ENCODE data around the gene ANKRD52.
"Not testable (repeated sequence)": the region's sequence is repeated elsewhere in the genome, so short reads cannot be mapped to it uniquely, and the experiment has no call there.

The ANKRD52 gene

GRCh38 chr12:56202366-56202765, 55.8 kb downstream of the ANKRD52 start:
- WGBS, 2 donors (ENCODE audit: extremely low coverage in 2 of 2, insufficient read length in 2 of 2, insufficient replicate concordance in 1 of 2): no CpG with 5 or more reads among the region's 1 CpG
- no peak overlapping the region for H3K14ac ChIP-seq (ENCODE audit: low read length)

GRCh38 chr12:56198836-56199235, 59.3 kb downstream of the ANKRD52 start:
- Histone ChIP-seq H3K14ac (ENCODE audit: low read length) (no peak overlapping the region), H3K23ac (ENCODE audit: low read depth, low read length, poor library complexity) (no peak overlapping the region), H3K36me3 (replicated peaks in 1 of 2; ENCODE audit: control insufficient read depth in 2 of 2, insufficient read depth in 2 of 2, low read length in 2 of 2) (no peaks in the 10 kb centered on the region), H2BK5ac (ENCODE audit: low read length) (no peak overlapping the region), H4K8ac (ENCODE audit: low read depth, low read length) (no peak overlapping the region), H2AK5ac (ENCODE audit: low read depth, low read length) (no peak overlapping the region), H4K91ac (ENCODE audit: low read depth, low read length, poor library complexity) (no peak overlapping the region), H3K18ac (ENCODE audit: low read length) (no peak overlapping the region), H3K27me3 (ENCODE audit: control insufficient read depth in 3 of 3, insufficient read depth in 3 of 3, low read depth in 1 of 3, low read length in 3 of 3) (no peaks in the 10 kb centered on the region), H3K27ac (replicated peaks; ENCODE audit: low read length) (no peak overlapping the region), H3K4me1 (ENCODE audit: control insufficient read depth in 2 of 2, insufficient read depth in 1 of 2, low read depth in 1 of 2, low read length in 2 of 2) (no peaks in the 10 kb centered on the region), H3K9me3 (replicated peaks in 1 of 2; ENCODE audit: control insufficient read depth in 2 of 2, insufficient read depth in 1 of 2, low read depth in 1 of 2, low read length in 2 of 2) (no peaks in the 10 kb centered on the region), H2AFZ (ENCODE audit: low read length) (no peak overlapping the region), H2BK15ac (ENCODE audit: low read length) (no peak overlapping the region), H2BK12ac (ENCODE audit: low read length) (no peak overlapping the region), H3K9ac (ENCODE audit: low read depth, low read length, poor library complexity) (no peak overlapping the region), H3K4me3 (ENCODE audit: low read length in 2 of 2) (no peak overlapping the region), H3K4me2 (ENCODE audit: insufficient read depth, low read length, poor library complexity, severe bottlenecking) (no peak overlapping the region), H3K4ac (ENCODE audit: low read length) (no peak overlapping the region), H2BK120ac (ENCODE audit: low read depth, low read length) (no peak overlapping the region), H3K79me1 (ENCODE audit: low read depth, low read length) (no peaks in the 10 kb centered on the region)
- DNase-seq (ENCODE audit: low spot score): no peak
- no CpG with 5 or more reads among the region's 1 CpG for WGBS, 2 donors (ENCODE audit: extremely low coverage in 2 of 2, insufficient read length in 2 of 2, insufficient replicate concordance in 1 of 2)

More at GRCh38 chr12:56202366-56202765, 55.8 kb downstream of the ANKRD52 start:
- Histone ChIP-seq H2AK5ac (ENCODE audit: low read depth, low read length) (no peak overlapping the region), H3K79me1 (ENCODE audit: low read depth, low read length) (no peaks in the 10 kb centered on the region), H3K27ac (replicated peaks; ENCODE audit: low read length) (no peak overlapping the region), H3K9ac (ENCODE audit: low read depth, low read length, poor library complexity) (no peak overlapping the region), H2AFZ (ENCODE audit: low read length) (no peak overlapping the region), H2BK120ac (ENCODE audit: low read depth, low read length) (no peak overlapping the region), H3K4ac (ENCODE audit: low read length) (no peak overlapping the region), H4K8ac (ENCODE audit: low read depth, low read length) (no peak overlapping the region), H3K23ac (ENCODE audit: low read depth, low read length, poor library complexity) (no peak overlapping the region), H4K91ac (ENCODE audit: low read depth, low read length, poor library complexity) (no peak overlapping the region), H2BK12ac (ENCODE audit: low read length) (no peak overlapping the region), H3K4me3 (ENCODE audit: low read length in 2 of 2) (no peak overlapping the region), H2BK5ac (ENCODE audit: low read length) (no peak overlapping the region), H3K27me3 (ENCODE audit: control insufficient read depth in 3 of 3, insufficient read depth in 3 of 3, low read depth in 1 of 3, low read length in 3 of 3) (no peaks in the 10 kb centered on the region), H3K36me3 (replicated peaks in 1 of 2; ENCODE audit: control insufficient read depth in 2 of 2, insufficient read depth in 2 of 2, low read length in 2 of 2) (peaks cover 18 to 32% of the 10 kb centered on the region in 2 donors), H3K4me2 (ENCODE audit: insufficient read depth, low read length, poor library complexity, severe bottlenecking) (no peak overlapping the region), H3K4me1 (ENCODE audit: control insufficient read depth in 2 of 2, insufficient read depth in 1 of 2, low read depth in 1 of 2, low read length in 2 of 2) (no peaks in the 10 kb centered on the region), H3K9me3 (replicated peaks in 1 of 2; ENCODE audit: control insufficient read depth in 2 of 2, insufficient read depth in 1 of 2, low read depth in 1 of 2, low read length in 2 of 2) (no peaks in the 10 kb centered on the region), H2BK15ac (ENCODE audit: low read length) (no peak overlapping the region), H3K18ac (ENCODE audit: low read length) (no peak overlapping the region)
- no peak for DNase-seq (ENCODE audit: low spot score)

- H2BK120ac ChIP-seq (ENCODE audit: low read depth, low read length): no peak overlapping the region
- H3K27me3 ChIP-seq (ENCODE audit: control insufficient read depth in 3 of 3, insufficient read depth in 3 of 3, low read depth in 1 of 3, low read length in 3 of 3): no peaks in the 10 kb centered on the region
- WGBS, 2 donors (ENCODE audit: extremely low coverage in 2 of 2, insufficient read length in 2 of 2, insufficient replicate concordance in 1 of 2): no CpG with 5 or more reads among the region's 9 CpGs
Measured at GRCh38 chr12:56197921-56198635, 60.1 kb downstream of the ANKRD52 start.

GRCh38 chr12:56196818-56197550, 61.2 kb downstream of the ANKRD52 start:
- not testable (repeated sequence) for H2AFZ ChIP-seq (ENCODE audit: low read length); H4K91ac ChIP-seq (ENCODE audit: low read depth, low read length, poor library complexity); H3K4me3 ChIP-seq (ENCODE audit: low read length in 2 of 2); H3K4me2 ChIP-seq (ENCODE audit: insufficient read depth, low read length, poor library complexity, severe bottlenecking); H3K18ac ChIP-seq (ENCODE audit: low read length); H3K9ac ChIP-seq (ENCODE audit: low read depth, low read length, poor library complexity); H2BK120ac ChIP-seq (ENCODE audit: low read depth, low read length); H3K4me1 ChIP-seq (ENCODE audit: control insufficient read depth in 2 of 2, insufficient read depth in 1 of 2, low read depth in 1 of 2, low read length in 2 of 2); H3K9me3 ChIP-seq (replicated peaks in 1 of 2; ENCODE audit: control insufficient read depth in 2 of 2, insufficient read depth in 1 of 2, low read depth in 1 of 2, low read length in 2 of 2); H3K27me3 ChIP-seq (ENCODE audit: control insufficient read depth in 3 of 3, insufficient read depth in 3 of 3, low read depth in 1 of 3, low read length in 3 of 3); H4K8ac ChIP-seq (ENCODE audit: low read depth, low read length); H3K27ac ChIP-seq (replicated peaks; ENCODE audit: low read length); H2AK5ac ChIP-seq (ENCODE audit: low read depth, low read length); H2BK12ac ChIP-seq (ENCODE audit: low read length); H3K36me3 ChIP-seq (replicated peaks in 1 of 2; ENCODE audit: control insufficient read depth in 2 of 2, insufficient read depth in 2 of 2, low read length in 2 of 2); H2BK5ac ChIP-seq (ENCODE audit: low read length); DNase-seq (ENCODE audit: low spot score); H3K14ac ChIP-seq (ENCODE audit: low read length); H3K4ac ChIP-seq (ENCODE audit: low read length); H2BK15ac ChIP-seq (ENCODE audit: low read length); H3K79me1 ChIP-seq (ENCODE audit: low read depth, low read length); H3K23ac ChIP-seq (ENCODE audit: low read depth, low read length, poor library complexity)
- no CpG with 5 or more reads among the region's 11 CpGs for WGBS, 2 donors (ENCODE audit: extremely low coverage in 2 of 2, insufficient read length in 2 of 2, insufficient replicate concordance in 1 of 2)

More at GRCh38 chr12:56197921-56198635, 60.1 kb downstream of the ANKRD52 start:
- Histone ChIP-seq H2AK5ac (ENCODE audit: low read depth, low read length) (no peak overlapping the region), H3K9ac (ENCODE audit: low read depth, low read length, poor library complexity) (no peak overlapping the region), H3K4ac (ENCODE audit: low read length) (no peak overlapping the region), H3K4me3 (ENCODE audit: low read length in 2 of 2) (no peak overlapping the region), H3K14ac (ENCODE audit: low read length) (no peak overlapping the region), H3K4me1 (ENCODE audit: control insufficient read depth in 2 of 2, insufficient read depth in 1 of 2, low read depth in 1 of 2, low read length in 2 of 2) (no peaks in the 10 kb centered on the region), H2BK12ac (ENCODE audit: low read length) (no peak overlapping the region), H4K91ac (ENCODE audit: low read depth, low read length, poor library complexity) (no peak overlapping the region), H3K36me3 (replicated peaks in 1 of 2; ENCODE audit: control insufficient read depth in 2 of 2, insufficient read depth in 2 of 2, low read length in 2 of 2) (no peaks in the 10 kb centered on the region), H3K18ac (ENCODE audit: low read length) (no peak overlapping the region), H3K27ac (replicated peaks; ENCODE audit: low read length) (no peak overlapping the region), H2BK5ac (ENCODE audit: low read length) (no peak overlapping the region), H4K8ac (ENCODE audit: low read depth, low read length) (no peak overlapping the region), H2BK15ac (ENCODE audit: low read length) (no peak overlapping the region), H3K79me1 (ENCODE audit: low read depth, low read length) (no peaks in the 10 kb centered on the region), H2AFZ (ENCODE audit: low read length) (no peak overlapping the region), H3K23ac (ENCODE audit: low read depth, low read length, poor library complexity) (no peak overlapping the region), H3K4me2 (ENCODE audit: insufficient read depth, low read length, poor library complexity, severe bottlenecking) (no peak overlapping the region), H3K9me3 (replicated peaks in 1 of 2; ENCODE audit: control insufficient read depth in 2 of 2, insufficient read depth in 1 of 2, low read depth in 1 of 2, low read length in 2 of 2) (no peaks in the 10 kb centered on the region)
- no peak for DNase-seq (ENCODE audit: low spot score)

Data from neuronal stem cell (in vitro differentiated cells).